ENCODE data around the gene PNPLA7.

DNA sequence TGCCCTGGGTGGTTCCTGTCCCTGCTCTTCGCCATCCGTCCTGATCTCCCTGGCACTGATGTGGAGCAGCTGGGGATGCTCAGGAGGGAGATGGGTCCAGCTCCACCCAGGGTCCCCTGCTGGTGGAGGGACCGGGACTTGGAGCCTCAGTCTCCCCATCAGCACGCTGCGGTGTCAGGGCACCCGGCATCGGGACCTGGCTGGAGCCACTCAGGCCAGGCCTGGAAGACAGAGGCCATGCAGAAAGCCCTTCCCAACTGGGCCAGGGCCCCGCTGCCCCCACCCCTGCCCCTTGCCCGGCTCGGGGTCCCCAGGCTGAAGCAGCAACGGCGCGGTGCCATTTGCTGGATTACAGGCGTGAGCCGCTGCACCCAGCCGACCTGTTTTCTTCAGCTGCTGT lies 50.8 kb downstream of the PNPLA7 start:
- TF ChIP-seq POLR2AphosphoS5 (IDR thresholded peaks at IDR 0.05; ENCODE audit: low read depth, low read length): no peak
- TF ChIP-seq, protein P1, sequence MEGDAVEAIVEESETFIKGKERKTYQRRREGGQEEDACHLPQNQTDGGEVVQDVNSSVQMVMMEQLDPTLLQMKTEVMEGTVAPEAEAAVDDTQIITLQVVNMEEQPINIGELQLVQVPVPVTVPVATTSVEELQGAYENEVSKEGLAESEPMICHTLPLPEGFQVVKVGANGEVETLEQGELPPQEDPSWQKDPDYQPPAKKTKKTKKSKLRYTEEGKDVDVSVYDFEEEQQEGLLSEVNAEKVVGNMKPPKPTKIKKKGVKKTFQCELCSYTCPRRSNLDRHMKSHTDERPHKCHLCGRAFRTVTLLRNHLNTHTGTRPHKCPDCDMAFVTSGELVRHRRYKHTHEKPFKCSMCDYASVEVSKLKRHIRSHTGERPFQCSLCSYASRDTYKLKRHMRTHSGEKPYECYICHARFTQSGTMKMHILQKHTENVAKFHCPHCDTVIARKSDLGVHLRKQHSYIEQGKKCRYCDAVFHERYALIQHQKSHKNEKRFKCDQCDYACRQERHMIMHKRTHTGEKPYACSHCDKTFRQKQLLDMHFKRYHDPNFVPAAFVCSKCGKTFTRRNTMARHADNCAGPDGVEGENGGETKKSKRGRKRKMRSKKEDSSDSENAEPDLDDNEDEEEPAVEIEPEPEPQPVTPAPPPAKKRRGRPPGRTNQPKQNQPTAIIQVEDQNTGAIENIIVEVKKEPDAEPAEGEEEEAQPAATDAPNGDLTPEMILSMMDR (IDR thresholded peaks at IDR 0.05): no peak
- TF ChIP-seq GABPA (IDR thresholded peaks at IDR 0.05; ENCODE audit: low read depth): no peak
- TF ChIP-seq FOXM1 (IDR thresholded peaks at IDR 0.05; ENCODE audit: low read depth): no peak
- TF ChIP-seq MXI1 (IDR thresholded peaks at IDR 0.05; ENCODE audit: low read depth, low read length): no peak
- TF ChIP-seq, protein P2, sequence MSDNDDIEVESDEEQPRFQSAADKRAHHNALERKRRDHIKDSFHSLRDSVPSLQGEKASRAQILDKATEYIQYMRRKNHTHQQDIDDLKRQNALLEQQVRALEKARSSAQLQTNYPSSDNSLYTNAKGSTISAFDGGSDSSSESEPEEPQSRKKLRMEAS (IDR thresholded peaks at IDR 0.05; ENCODE audit: low read depth): no peak
- TF ChIP-seq YY1 (IDR thresholded peaks at IDR 0.05; ENCODE audit: low read depth): no peak

Measured in SK-N-SH (cell line).